Right lobe of liver (tissue), 6 donors: ENCODE data around the gene MAPK6. TPM values are rescaled to one million over a fixed set of nuclear protein-coding genes. Genes with fewer than 3 reads are reported as not detected.

Experiments
- ATAC-seq, 4 donors: fragments of 200-7000 bp; cut with Tn5 transposase; one replicate each; pipeline ENCODE4 v1.9.1; 2020; ENCODE audit warnings: mild to moderate bottlenecking in 4 of 4, moderate library complexity in 4 of 4
- DNase-seq, 3 donors: peaks; one replicate each; pipeline ENCODE4 v3.0.0-alpha.2; 2020
- H3K27ac ChIP-seq, 3 donors: fragments of 200-600 bp; one replicate each; pipeline ENCODE4 v1.8.0; 2022
- H3K27me3 ChIP-seq, 2 donors: fragments of 200-600 bp; one replicate each; pipeline ENCODE4 v1.8.0; 2022
- H3K36me3 ChIP-seq, 4 donors: fragments of 200-600 bp; sonication (generic) in 1 of 4; one replicate each; pipeline versions ENCODE4 v1.5.1 to v1.8.0; 2017 to 2022; ENCODE audit warnings: control low read depth in 1 of 4
- H3K4me1 ChIP-seq, 4 donors: fragments of 200-600 bp; sonication (generic) in 1 of 4; one replicate each; pipeline versions ENCODE4 v1.5.1 to v1.8.0; 2017 to 2022; ENCODE audit warnings: control low read depth in 1 of 4
- H3K4me3 ChIP-seq, 3 donors: fragments of 200-600 bp; one replicate each; pipeline ENCODE4 v1.8.0; 2022
- H3K9me3 ChIP-seq, 4 donors: fragments of 200-600 bp; sonication (generic) in 1 of 4; one replicate each; pipeline versions ENCODE4 v1.5.1 to v1.8.0; 2017 to 2022; ENCODE audit warnings: control low read depth in 1 of 4
- POLR2A ChIP-seq: fragments of 450-650 bp; IDR thresholded peaks from one replicate; pipeline ENCODE4 v1.6.1; 2017; ENCODE audit warnings: antibody characterized with exemption, mild to moderate bottlenecking
- WGBS: methylation state at CpG from one replicate; pipeline ENCODE4 v1.1.6; 2018; ENCODE audit warnings: low coverage, low lambda C conversion rate; ENCODE audit not compliant: insufficient coverage; ENCODE audit errors: missing lambda C conversion rate; 5-methylcytosine and 5-hydroxymethylcytosine counted together
- intact Hi-C, 2 donors: fragments of 100-400 bp; cut with DNase I; formaldehyde crosslinking; loops; one replicate each; pipeline versions ENCODE4 v1.11.2 to v1.14.1; 2022
- total RNA-seq, 6 experiments: library from RNA; depleted of rRNA in 2 of 6; stranded (reverse); fragments of >200 nt in 2 of 6; fragmentation: NEBNext Ultra II Directional in 3 of 6; extraction: Animal tissue kit (Norgen Biotek cat#: 25700) in 3 of 6; gene quantifications; one replicate each; pipeline versions ENCODE4 v1.1.0 to v1.2.4, GENCODE V29; 2016 to 2023
- TF ChIP-seq, protein P1 (sequence below), 4 donors: fragments of 200-600 bp in 3 of 4; fragments of 450-650 bp in 1 of 4; IDR thresholded peaks; one replicate each; pipeline versions ENCODE4 v1.5.1 to v1.8.0; 2016 to 2022; ENCODE audit warnings: antibody characterized with exemption in 4 of 4, mild to moderate bottlenecking in 2 of 4
- donor health status: DM: no; HTN: yes; CAD: no.
- donor health status: DM: no; HTN: no; CAD: no.
- donor health status: DM: no; HTN: no; CAD: no.
- donor health status: DM: no; HTN: yes; CAD: no.
- donor health status: DM: no; HTN: yes; CAD: no.

MAPK6 gene
- total RNA-seq, 6 experiments from 2014 or later: 15.8 to 35.8 (median 22.3) TPM

DNA sequence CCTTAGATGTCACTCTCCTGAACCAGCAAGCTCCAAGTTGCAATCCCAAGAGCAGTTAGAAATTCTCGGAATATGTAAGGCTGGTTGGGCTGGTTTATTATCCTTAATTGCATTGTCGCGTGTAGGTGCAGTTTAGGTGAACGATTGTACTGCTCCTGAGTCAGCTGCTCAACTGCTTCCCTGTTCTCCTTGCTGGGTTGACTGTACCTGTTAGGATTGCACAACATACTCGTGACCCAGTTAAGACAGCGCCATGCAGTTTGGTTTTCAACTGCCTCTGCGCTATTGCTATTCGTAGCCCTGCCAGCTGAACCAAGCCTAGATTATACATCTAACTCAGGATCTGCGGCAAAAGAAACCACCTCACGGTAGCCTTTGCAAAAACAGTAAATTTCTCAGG, 52.6 kb downstream of the MAPK6 start:
- H3K9me3 ChIP-seq: no peaks in the 10 kb centered on the region
- no peaks in the 10 kb centered on the region for H3K36me3 ChIP-seq
- whole genome bisulfite sequencing: 24% methylated on average over 7 of the region's 10 CpGs
- H3K27ac ChIP-seq: peak overlapping the region in 2 of 3 donors; percentile 51 to 73
- peaks cover 0 to 62% (median 22%) of the 10 kb centered on the region in 4 donors for H3K4me1 ChIP-seq
- TF ChIP-seq POLR2A: no peak
- TF ChIP-seq, protein P1, sequence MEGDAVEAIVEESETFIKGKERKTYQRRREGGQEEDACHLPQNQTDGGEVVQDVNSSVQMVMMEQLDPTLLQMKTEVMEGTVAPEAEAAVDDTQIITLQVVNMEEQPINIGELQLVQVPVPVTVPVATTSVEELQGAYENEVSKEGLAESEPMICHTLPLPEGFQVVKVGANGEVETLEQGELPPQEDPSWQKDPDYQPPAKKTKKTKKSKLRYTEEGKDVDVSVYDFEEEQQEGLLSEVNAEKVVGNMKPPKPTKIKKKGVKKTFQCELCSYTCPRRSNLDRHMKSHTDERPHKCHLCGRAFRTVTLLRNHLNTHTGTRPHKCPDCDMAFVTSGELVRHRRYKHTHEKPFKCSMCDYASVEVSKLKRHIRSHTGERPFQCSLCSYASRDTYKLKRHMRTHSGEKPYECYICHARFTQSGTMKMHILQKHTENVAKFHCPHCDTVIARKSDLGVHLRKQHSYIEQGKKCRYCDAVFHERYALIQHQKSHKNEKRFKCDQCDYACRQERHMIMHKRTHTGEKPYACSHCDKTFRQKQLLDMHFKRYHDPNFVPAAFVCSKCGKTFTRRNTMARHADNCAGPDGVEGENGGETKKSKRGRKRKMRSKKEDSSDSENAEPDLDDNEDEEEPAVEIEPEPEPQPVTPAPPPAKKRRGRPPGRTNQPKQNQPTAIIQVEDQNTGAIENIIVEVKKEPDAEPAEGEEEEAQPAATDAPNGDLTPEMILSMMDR (IDR thresholded peaks at IDR 0.05): no peak
- ATAC-seq (peak; percentile 72 to 87 (median 80)), DNase-seq (peak in 2 of 3 donors; percentile 35 to 83)
- H3K27me3 ChIP-seq: no peaks in the 10 kb centered on the region
- H3K4me3 ChIP-seq: peak overlapping the region in 1 of 3 donors; percentile 14
- intact Hi-C loops: no loop called here

DNA sequence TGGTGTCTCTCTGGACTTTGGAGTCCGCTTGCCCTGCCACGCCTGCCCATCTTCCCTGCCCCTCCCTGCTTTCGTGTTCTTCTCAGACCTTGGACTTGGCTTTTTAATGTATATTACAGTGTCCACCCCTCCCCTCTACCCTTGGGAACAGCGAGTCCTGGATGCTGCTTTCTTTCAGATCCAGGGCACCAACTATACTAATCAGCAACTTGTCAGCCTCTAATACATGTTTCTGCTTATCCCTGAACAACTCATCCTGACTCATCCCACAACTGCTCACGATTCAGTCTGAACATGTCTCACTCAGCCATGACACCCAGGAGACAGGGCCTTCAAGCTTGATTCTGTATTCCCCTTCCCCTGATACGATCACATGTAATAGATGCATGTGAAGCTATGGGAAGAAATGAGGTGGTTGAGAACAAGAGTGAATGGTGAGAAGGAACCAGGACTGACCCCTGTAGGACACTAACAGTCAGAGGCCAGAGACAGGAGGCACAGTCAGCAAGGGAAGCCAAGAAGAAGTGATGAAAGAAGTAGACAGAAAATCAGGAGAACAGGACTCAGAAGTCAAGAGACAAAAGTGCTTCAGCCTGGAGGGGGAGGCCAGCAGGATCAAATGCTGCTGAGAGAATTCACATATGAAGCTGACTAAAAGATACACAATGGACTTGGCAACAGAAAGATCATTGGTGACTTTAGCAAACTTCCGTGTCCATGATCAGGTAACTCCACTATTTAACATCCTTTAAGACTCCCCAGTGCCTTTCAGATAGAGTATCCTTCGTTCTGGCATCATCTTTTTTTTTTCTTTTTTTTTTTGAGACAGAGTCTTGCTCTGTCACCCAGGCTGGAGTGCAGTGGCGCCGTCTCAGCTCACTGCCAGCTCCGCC, 58.1 kb downstream of the MAPK6 start:
- DNase-seq (no peak), ATAC-seq (peak in 3 of 4 donors; percentile 3 to 43 (median 5))
- intact Hi-C loops: no loop called here
- no peaks in the 10 kb centered on the region for H3K9me3 ChIP-seq
- WGBS: 85% methylated on average over 9 of the region's 11 CpGs
- TF ChIP-seq, protein P1 (IDR thresholded peaks at IDR 0.05): peak in 1 of 4 donors; percentile 5
- no peak for TF ChIP-seq POLR2A
- H3K27ac ChIP-seq: peak overlapping the region; percentile 51 to 76 (median 54)
- no peaks in the 10 kb centered on the region for H3K27me3 ChIP-seq
- H3K36me3 ChIP-seq: no peaks in the 10 kb centered on the region
- H3K4me1 ChIP-seq: peaks cover 0 to 29% (median 10%) of the 10 kb centered on the region in 4 donors
- no peak overlapping the region for H3K4me3 ChIP-seq

DNA sequence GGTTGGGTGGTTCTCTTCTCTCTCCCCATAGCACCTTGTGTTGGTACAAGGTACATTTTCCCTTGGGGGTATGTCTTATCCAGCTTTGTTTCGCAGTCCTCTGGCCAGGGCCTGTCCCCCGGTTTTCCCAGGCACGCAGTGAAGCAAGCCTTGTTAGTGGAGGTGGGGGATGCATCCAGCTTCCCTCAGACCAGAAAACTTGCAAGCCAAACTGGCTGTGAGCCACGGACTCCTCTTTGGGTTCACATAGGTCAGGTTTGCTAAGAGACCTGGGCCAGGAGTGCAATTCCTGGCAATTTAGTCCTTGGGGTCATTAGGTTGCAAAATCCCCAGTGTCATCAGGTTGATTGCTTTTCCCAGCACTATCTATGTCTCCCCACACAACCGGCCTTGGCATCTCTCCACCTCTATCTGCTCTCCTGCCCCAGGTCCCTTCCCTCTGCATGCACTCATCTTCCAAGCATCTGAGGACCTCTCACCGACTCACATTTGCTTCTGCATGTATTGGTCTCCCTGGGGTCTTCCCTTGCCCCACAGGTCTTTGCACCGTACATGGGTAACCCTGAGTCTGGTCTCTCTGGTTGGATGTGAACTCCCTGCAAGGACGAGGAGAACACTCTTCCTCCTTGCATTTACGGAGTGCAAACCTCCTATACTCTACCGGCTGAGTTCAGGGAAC, 59.3 kb downstream of the MAPK6 start:
- Histone ChIP-seq H3K27me3 (no peaks in the 10 kb centered on the region), H3K27ac (peak overlapping the region; percentile 51 to 76 (median 54)), H3K9me3 (no peaks in the 10 kb centered on the region), H3K36me3 (no peaks in the 10 kb centered on the region), H3K4me1 (peaks cover 0 to 21% (median 9%) of the 10 kb centered on the region in 4 donors), H3K4me3 (peak overlapping the region in 2 of 3 donors; percentile 9 to 36)
- TF ChIP-seq, protein P1 (IDR thresholded peaks at IDR 0.05): no peak
- TF ChIP-seq POLR2A: no peak
- ATAC-seq: peak; percentile 86 to 89 (median 88)
- DNase-seq: peak; percentile 83 to 94 (median 87)
- intact Hi-C loops: no loop called here
- WGBS: 34% methylated on average over 8 of the region's 10 CpGs

DNA sequence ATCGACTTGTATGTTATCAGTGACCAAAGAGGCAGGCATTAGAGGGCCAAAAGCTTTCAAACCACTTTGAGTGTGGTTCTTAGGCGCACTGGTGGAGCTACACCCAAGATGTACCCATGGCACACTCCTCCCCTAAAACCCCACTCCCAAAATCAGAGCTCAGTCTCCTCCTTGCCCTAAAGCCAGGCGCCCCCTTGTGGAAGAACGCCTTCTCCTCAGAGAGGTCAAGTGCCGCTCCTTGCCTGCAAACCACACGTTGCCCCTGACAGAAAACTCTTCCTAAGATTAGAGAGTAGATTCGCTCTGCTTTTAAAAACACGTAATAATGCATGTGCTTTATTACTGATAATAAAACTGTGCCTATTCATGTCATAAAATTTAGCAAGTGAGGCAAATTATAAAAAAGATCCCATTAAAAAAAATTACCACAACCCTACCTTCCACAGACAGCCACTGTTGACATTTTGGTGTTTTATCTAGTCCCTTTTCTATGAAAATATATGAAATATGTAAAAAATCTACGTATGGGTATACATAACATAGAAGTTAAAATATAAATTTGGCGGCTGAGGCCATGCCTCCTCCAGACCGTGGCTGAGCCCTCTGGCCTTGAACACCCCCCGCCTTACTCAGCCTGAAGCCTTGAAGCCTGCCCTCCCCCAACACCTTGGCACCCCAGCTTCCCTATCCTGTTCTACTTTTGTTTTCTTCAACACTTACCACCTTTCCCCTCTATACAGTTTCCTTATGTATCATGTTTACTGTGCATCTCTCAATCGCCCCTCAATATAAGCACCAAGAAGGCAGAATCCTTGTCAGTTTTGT, 60.1 kb downstream of the MAPK6 start:
- H3K27me3 ChIP-seq: no peaks in the 10 kb centered on the region
- H3K9me3 ChIP-seq: no peaks in the 10 kb centered on the region
- TF ChIP-seq, protein P1 (IDR thresholded peaks at IDR 0.05): peak; percentile 76 to 91 (median 84)
- TF ChIP-seq POLR2A: no peak
- H3K4me3 ChIP-seq: peak overlapping the region in 2 of 3 donors; percentile 9 to 36
- ATAC-seq (peak; percentile 76 to 85 (median 80)), DNase-seq (peak; percentile 89 to 93 (median 91))
- H3K27ac ChIP-seq: peak overlapping the region; percentile 21 to 76 (median 33)
- no peaks in the 10 kb centered on the region for H3K36me3 ChIP-seq
- H3K4me1 ChIP-seq: peaks cover 0 to 21% (median 9%) of the 10 kb centered on the region in 4 donors
- 39% methylated on average over 11 of the region's 13 CpGs for WGBS
- intact Hi-C loops: no loop called here
